ENCODE results near the gene MYLK4. TPM values are rescaled to one million over a fixed set of nuclear protein-coding genes. Genes with fewer than 3 reads are reported as not detected.

Gene MYLK4
- total RNA-seq, 4 donors from 2014 or later: 1.2 to 6.4 (median 1.3) TPM

DNA sequence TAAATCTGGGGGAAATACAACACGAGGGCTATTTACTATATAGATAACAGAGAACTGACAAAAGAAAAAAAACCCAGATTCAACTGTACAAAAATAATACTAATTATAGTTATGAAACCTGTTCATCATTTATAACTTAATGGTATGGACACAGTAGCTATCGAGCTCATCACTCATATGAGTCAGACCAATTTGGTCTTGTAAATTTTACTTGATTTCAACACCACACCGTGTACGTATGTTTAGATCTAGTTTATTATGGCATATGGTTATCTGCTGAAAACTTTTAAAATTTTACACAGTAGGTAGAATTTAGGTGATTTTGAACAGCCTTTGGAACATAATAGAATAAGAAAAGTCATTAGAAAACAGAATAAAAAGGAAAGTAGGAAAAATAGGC, 5.5 kb downstream of the MYLK4 start:
- Histone ChIP-seq H3K27me3 (no peaks in the 10 kb centered on the region), H3K27ac (no peak overlapping the region), H3K4me1 (no peaks in the 10 kb centered on the region), H3K9me3 (no peaks in the 10 kb centered on the region), H3K4me3 (no peak overlapping the region), H3K36me3 (no peaks in the 10 kb centered on the region)
- TF ChIP-seq POLR2A (IDR thresholded peaks at IDR 0.05) (no peak), CTCF (IDR thresholded peaks at IDR 0.05) (no peak)
- intact Hi-C loops (cut with DNase I; ENCODE audit: low total_unique reads): loop anchor here (10.0 kb wide), 1 partner anchor 1150 kb away; no protein-coding TSS in a partner anchor
- no peak for DNase-seq

DNA sequence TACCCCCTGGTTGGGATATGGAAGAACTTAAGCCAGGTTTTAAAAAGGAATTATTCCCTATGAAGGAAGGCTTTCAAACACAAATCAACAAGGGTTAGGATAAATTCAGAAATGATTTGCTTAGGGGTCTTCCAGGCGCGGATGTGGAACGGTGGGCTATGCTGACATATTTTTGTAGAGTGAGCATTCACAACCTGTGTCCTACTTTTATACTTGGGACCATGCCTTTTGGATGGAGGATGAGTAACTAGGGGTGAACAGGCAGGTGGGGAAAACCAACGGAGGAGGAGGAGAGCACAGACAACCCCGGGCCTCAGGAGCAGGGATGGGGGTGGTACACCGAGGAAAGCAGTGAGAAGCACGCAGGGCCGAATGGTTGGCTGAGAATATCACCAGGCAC, 5.9 kb downstream of the MYLK4 start:
- intact Hi-C loops (cut with DNase I; ENCODE audit: low total_unique reads): loop anchor here (10.0 kb wide), 1 partner anchor 1150 kb away; no protein-coding TSS in a partner anchor
- no peak overlapping the region for H3K27ac ChIP-seq
- H3K4me1 ChIP-seq: no peaks in the 10 kb centered on the region
- H3K36me3 ChIP-seq: no peaks in the 10 kb centered on the region
- H3K27me3 ChIP-seq: no peaks in the 10 kb centered on the region
- no peaks in the 10 kb centered on the region for H3K9me3 ChIP-seq
- no peak overlapping the region for H3K4me3 ChIP-seq
- DNase-seq: no peak
- TF ChIP-seq CTCF (IDR thresholded peaks at IDR 0.05) (no peak), POLR2A (IDR thresholded peaks at IDR 0.05) (no peak)

- H3K27me3 ChIP-seq: no peaks in the 10 kb centered on the region
- no peaks in the 10 kb centered on the region for H3K36me3 ChIP-seq
- intact Hi-C loops (cut with DNase I; ENCODE audit: low total_unique reads): loop anchor here (10.0 kb wide), 1 partner anchor 1149 kb away; no protein-coding TSS in a partner anchor
- no peaks in the 10 kb centered on the region for H3K9me3 ChIP-seq
- TF ChIP-seq POLR2A (IDR thresholded peaks at IDR 0.05) (no peak), CTCF (IDR thresholded peaks at IDR 0.05) (no peak)
- H3K27ac ChIP-seq: no peak overlapping the region
- no peak overlapping the region for H3K4me3 ChIP-seq
- DNase-seq: no peak
- H3K4me1 ChIP-seq: no peaks in the 10 kb centered on the region
Observed at GRCh38 chr6:2744209-2744771, 6.4 kb downstream of the MYLK4 start.

DNA sequence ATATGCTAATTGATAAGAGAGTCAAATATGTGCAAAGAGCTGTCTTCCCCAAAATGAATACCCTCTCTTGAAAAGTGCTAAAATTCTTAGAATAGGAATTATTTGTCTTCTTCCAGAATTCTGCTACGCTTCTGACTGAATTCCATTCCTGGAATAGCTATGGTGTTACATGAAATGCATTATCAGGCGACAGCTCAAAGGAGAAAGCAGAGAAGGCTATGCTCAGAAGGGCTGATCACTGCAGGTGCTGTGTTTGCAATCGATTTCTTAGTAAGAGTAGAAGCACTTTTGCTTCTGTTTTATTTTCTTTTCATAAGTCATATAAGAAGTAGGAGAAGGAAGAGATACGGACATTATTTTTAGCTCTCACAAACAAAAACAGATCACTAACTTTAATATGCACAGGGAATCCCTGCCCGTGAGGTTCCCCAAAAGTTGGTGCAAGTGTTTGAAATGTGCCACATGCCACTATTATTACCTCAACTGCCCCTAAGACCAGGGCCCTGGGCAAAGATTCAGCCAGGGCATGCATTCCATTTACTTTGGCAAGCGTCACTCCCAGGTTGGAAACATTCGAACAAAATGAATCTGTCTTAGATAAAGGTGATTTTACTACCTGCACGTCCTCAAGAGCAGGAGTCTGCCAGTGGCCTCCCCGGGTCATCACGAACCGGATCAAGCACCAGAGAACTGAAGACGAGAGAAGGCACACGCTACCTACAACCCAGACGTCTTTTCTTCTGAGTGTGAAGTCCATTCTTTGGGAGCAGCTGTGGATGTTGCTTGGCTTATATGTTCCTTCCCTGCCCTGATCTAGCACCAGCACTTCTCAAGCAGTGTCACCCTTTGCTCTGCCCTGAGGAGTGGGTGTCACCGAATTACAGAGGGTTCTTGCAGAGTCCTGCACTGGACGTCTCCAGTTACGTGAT, 7.2 kb downstream of the MYLK4 start:
- intact Hi-C loops (cut with DNase I; ENCODE audit: low total_unique reads): loop anchor here (10.0 kb wide), 1 partner anchor 1149 kb away; no protein-coding TSS in a partner anchor
- TF ChIP-seq POLR2A (IDR thresholded peaks at IDR 0.05) (no peak), CTCF (IDR thresholded peaks at IDR 0.05) (no peak)

GRCh38 chr6:2741756-2742155, 9.0 kb downstream of the MYLK4 start:
- Histone ChIP-seq H3K36me3 (no peaks in the 10 kb centered on the region), H3K4me1 (no peaks in the 10 kb centered on the region), H3K27ac (no peak overlapping the region), H3K4me3 (no peak overlapping the region), H3K9me3 (no peaks in the 10 kb centered on the region), H3K27me3 (no peaks in the 10 kb centered on the region)
- intact Hi-C loops (cut with DNase I; ENCODE audit: low total_unique reads): loop anchor here (10.0 kb wide), 1 partner anchor 1147 kb away; no protein-coding TSS in a partner anchor
- TF ChIP-seq POLR2A (IDR thresholded peaks at IDR 0.05) (no peak), CTCF (IDR thresholded peaks at IDR 0.05) (no peak)
- no peak for DNase-seq

More for the DNA sequence above, 7.2 kb downstream of the MYLK4 start:
- no peaks in the 10 kb centered on the region for H3K4me1 ChIP-seq
- no peaks in the 10 kb centered on the region for H3K9me3 ChIP-seq
- H3K4me3 ChIP-seq: no peak overlapping the region
- no peaks in the 10 kb centered on the region for H3K36me3 ChIP-seq
- no peak for DNase-seq
- H3K27ac ChIP-seq: no peak overlapping the region
- no peaks in the 10 kb centered on the region for H3K27me3 ChIP-seq
